Neural progenitor cell (in vitro differentiated cells): ENCODE results near the gene FAM3C.

Source experiments
- EZH2 ChIP-seq: fragments of 200-600 bp; sonication (generic); IDR thresholded peaks from 2 replicates; pipeline ENCODE4 v1.6.1; 2017; ENCODE audit warnings: antibody characterized with exemption, mild to moderate bottlenecking, moderate library complexity
- TF ChIP-seq, protein P1 (sequence below): fragments of 200-600 bp; sonication (generic); IDR thresholded peaks from 2 replicates; pipeline ENCODE4 v1.5.1; 2017; ENCODE audit warnings: antibody characterized with exemption, mild to moderate bottlenecking

DNA sequence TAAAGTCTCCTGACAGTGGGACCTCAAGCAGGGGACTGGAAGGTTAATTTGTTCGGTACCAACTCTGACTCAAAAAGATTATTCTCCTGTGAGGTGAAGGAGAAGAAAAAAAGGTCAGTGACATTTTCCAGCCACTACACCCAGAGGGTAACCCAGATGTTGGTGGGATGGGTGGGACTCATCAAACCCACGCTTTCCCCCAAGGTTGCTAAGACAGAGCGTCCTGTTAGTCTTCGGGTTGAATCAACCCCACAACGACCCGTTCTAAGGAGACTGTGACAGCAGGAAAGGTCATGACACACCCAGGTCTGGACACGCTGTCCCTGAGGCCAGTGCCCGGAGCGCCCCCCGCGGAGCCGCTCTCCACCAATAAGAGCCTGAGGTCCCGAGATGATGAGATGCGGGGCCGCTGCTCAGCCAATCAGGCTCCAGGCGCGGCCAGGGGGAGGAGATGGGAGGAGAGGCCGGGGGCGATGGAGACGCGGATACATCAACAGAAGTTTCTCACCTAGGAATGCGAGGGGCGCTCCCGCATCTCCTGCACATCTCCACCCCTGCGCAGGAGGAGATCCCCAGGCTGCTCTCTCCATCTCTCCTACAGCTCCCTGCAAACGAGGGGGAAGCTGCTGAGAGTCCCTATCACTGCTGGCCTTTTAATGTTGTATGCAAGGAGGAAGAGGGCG, 67.5 kb downstream of the FAM3C start, which contains the start of gene WNT16:
- TF ChIP-seq, protein P1, sequence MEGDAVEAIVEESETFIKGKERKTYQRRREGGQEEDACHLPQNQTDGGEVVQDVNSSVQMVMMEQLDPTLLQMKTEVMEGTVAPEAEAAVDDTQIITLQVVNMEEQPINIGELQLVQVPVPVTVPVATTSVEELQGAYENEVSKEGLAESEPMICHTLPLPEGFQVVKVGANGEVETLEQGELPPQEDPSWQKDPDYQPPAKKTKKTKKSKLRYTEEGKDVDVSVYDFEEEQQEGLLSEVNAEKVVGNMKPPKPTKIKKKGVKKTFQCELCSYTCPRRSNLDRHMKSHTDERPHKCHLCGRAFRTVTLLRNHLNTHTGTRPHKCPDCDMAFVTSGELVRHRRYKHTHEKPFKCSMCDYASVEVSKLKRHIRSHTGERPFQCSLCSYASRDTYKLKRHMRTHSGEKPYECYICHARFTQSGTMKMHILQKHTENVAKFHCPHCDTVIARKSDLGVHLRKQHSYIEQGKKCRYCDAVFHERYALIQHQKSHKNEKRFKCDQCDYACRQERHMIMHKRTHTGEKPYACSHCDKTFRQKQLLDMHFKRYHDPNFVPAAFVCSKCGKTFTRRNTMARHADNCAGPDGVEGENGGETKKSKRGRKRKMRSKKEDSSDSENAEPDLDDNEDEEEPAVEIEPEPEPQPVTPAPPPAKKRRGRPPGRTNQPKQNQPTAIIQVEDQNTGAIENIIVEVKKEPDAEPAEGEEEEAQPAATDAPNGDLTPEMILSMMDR: no peak
- TF ChIP-seq EZH2: no peak
